ENCODE measurements around the gene MCF2. TPM values are rescaled to one million over a fixed set of nuclear protein-coding genes. Genes with fewer than 3 reads are reported as not detected.

MCF2 gene
- total and polyA plus RNA-seq, 2 experiments from 2014 or later: 1.1 to 1.4 TPM

DNA sequence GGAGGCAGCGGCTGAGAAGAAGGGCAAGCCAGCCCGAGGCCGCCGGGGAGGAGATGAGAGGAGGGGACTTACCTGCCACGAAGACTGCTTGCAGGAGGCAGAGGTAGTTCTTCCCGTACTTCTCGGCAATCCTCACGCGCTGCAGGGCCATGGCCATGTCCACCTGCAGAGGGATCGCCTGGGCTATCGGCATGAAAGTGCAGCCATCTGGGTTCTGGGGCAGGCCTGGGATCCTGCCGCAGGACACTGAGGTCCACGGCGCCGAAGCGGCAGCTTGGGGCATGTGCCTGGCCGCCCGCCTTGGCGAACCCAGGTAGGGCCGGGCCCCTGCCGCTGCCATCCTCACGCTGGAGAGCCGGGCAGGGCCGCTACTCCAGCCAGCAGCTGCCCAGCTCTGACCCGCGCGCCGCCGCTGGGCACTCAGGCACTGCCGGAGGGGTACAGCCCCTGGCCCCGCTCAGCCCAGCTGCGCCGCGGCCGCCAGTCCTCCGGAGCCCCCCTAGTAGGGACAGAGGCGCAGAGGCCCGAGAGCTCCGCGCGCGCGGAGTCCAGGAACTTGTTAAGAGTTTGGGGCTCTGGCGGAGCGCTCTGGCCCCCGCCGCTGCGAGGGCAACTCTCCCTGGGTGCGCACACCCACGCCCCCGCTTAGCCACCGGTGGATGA lies 16.0 kb downstream of the MCF2 start:
- Histone ChIP-seq H4K20me1 (replicated peaks; ENCODE audit: insufficient read depth) (no peaks in the 10 kb centered on the region), H3K4me3 (peak overlapping the region; percentile 55), H2AFZ (peak overlapping the region; percentile 66; the same call in 1 of the 2 replicates), H3F3A (replicated peaks; ENCODE audit: low read depth) (no peaks in the 10 kb centered on the region), H3K4me1 (ENCODE audit: insufficient read depth) (peaks cover 4% of the 10 kb centered on the region; the same call in 1 of the 2 replicates), H3K9me2 (ENCODE audit: insufficient read depth) (no peaks in the 10 kb centered on the region), H3K36me3 (ENCODE audit: insufficient read depth) (no peaks in the 10 kb centered on the region), H3K4me2 (peak overlapping the region; percentile 81), H3K27me3 (ENCODE audit: insufficient read depth) (peaks cover 27% of the 10 kb centered on the region), H3K27ac (ENCODE audit: low read depth) (no peak overlapping the region), H3K79me2 (replicated peaks; ENCODE audit: insufficient read depth) (no peaks in the 10 kb centered on the region)
- H3K27ac Mint-ChIP-seq: no peak overlapping the region
- ATAC-seq (peak; percentile 79), DNase-seq (ENCODE audit: low spot score) (peak; percentile 45)
- H3K36me3 Mint-ChIP-seq (ENCODE audit: low read depth): no peaks in the 10 kb centered on the region
- peaks cover 6% of the 10 kb centered on the region for H3K27me3 Mint-ChIP-seq (ENCODE audit: insufficient read depth, low read depth, poor library complexity)
- H3K4me3 Mint-ChIP-seq: peak overlapping the region; percentile 77
- H3K4me1 Mint-ChIP-seq: peaks cover 11% of the 10 kb centered on the region; the same call in 2 of the 3 replicates
- TF ChIP-seq CTCF (conservative IDR thresholded peaks at IDR 0.05; ENCODE audit: low read depth in 2 of 2) (no peak), REST (IDR thresholded peaks at IDR 0.05; ENCODE audit: unreplicated experiment) (no peak), STAT1 (IDR thresholded peaks at IDR 0.05; ENCODE audit: unreplicated experiment) (no peak), ZNF114 (CRISPR knock-in tag; IDR thresholded peaks at IDR 0.05) (no peak), CREB1 (CRISPR knock-in tag; IDR thresholded peaks at IDR 0.05; ENCODE audit: low read depth) (no peak), NANOG (IDR thresholded peaks at IDR 0.05; ENCODE audit: borderline replicate concordance) (no peak), ZNF462 (CRISPR knock-in tag; IDR thresholded peaks at IDR 0.05) (no peak), EZH2phosphoT487 (IDR thresholded peaks at IDR 0.05; ENCODE audit: unreplicated experiment) (no peak), JUNB (IDR thresholded peaks at IDR 0.05; ENCODE audit: unreplicated experiment) (no peak), POLR2AphosphoS5 (IDR thresholded peaks at IDR 0.05; ENCODE audit: low read depth) (no peak), EZH2 (IDR thresholded peaks at IDR 0.05; ENCODE audit: low read depth, unreplicated experiment) (no peak), ZNF331 (CRISPR knock-in tag; IDR thresholded peaks at IDR 0.05; ENCODE audit: low read depth) (no peak)
- TF ChIP-seq, protein P1, sequence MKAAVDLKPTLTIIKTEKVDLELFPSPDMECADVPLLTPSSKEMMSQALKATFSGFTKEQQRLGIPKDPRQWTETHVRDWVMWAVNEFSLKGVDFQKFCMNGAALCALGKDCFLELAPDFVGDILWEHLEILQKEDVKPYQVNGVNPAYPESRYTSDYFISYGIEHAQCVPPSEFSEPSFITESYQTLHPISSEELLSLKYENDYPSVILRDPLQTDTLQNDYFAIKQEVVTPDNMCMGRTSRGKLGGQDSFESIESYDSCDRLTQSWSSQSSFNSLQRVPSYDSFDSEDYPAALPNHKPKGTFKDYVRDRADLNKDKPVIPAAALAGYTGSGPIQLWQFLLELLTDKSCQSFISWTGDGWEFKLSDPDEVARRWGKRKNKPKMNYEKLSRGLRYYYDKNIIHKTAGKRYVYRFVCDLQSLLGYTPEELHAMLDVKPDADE (IDR thresholded peaks at IDR 0.05): no peak
- H3K9me3 Mint-ChIP-seq: no peaks in the 10 kb centered on the region
